Duodenal mucosa (tissue), 2 donors: Measurements from ENCODE around the gene SSBP1.

Source experiments
- H3K27ac ChIP-seq: one replicate; pipeline ENCODE4 v1.7.0; 2013; ENCODE audit warnings: low read depth, low read length
- H3K27me3 ChIP-seq, 2 donors: one replicate each; pipeline ENCODE4 v1.7.0; 2013; ENCODE audit warnings: low read length in 2 of 2, control low read depth in 1 of 2; ENCODE audit not compliant: insufficient read depth in 2 of 2, control insufficient read depth in 1 of 2
- H3K36me3 ChIP-seq, 2 donors: one replicate each; pipeline ENCODE4 v1.7.0; 2013; ENCODE audit warnings: low read length in 2 of 2, control low read depth in 1 of 2; ENCODE audit not compliant: insufficient read depth in 2 of 2, control insufficient read depth in 1 of 2
- H3K4me1 ChIP-seq, 2 donors: one replicate each; pipeline ENCODE4 v1.7.0; 2013; ENCODE audit warnings: low read length in 2 of 2, control low read depth in 1 of 2; ENCODE audit not compliant: insufficient read depth in 2 of 2, control insufficient read depth in 1 of 2
- H3K4me3 ChIP-seq, 2 donors: one replicate each; pipeline ENCODE4 v1.7.0; 2013; ENCODE audit warnings: low read length in 2 of 2, low read depth in 1 of 2
- H3K9ac ChIP-seq, 2 donors: one replicate each; pipeline ENCODE4 v1.7.0; 2013; ENCODE audit warnings: low read length in 2 of 2, low read depth in 1 of 2
- H3K9me3 ChIP-seq, 2 donors: one replicate each; pipeline ENCODE4 v1.7.0; 2013; ENCODE audit warnings: low read length in 2 of 2, control low read depth in 1 of 2; ENCODE audit not compliant: control insufficient read depth in 1 of 2

SSBP1 gene

GRCh38 chr7:141699860-141700259, 38.3 kb upstream of the SSBP1 start:
- Histone ChIP-seq H3K9me3 (no peaks in the 10 kb centered on the region), H3K36me3 (no peaks in the 10 kb centered on the region), H3K4me1 (peaks cover 27 to 34% of the 10 kb centered on the region in 2 donors)

GRCh38 chr7:141700296-141700847, 37.8 kb upstream of the SSBP1 start:
- Histone ChIP-seq H3K4me1 (peaks cover 27 to 34% of the 10 kb centered on the region in 2 donors), H3K27ac (no peak overlapping the region), H3K9ac (peak overlapping the region; percentile 30 to 45), H3K27me3 (no peaks in the 10 kb centered on the region), H3K9me3 (no peaks in the 10 kb centered on the region), H3K4me3 (peak overlapping the region; percentile 60 to 67), H3K36me3 (no peaks in the 10 kb centered on the region)

More at GRCh38 chr7:141699860-141700259, 38.3 kb upstream of the SSBP1 start:
- Histone ChIP-seq H3K4me3 (no peak overlapping the region), H3K9ac (no peak overlapping the region), H3K27ac (no peak overlapping the region), H3K27me3 (no peaks in the 10 kb centered on the region)

- Histone ChIP-seq H3K9me3 (no peaks in the 10 kb centered on the region), H3K27ac (no peak overlapping the region), H3K27me3 (no peaks in the 10 kb centered on the region), H3K4me3 (peak overlapping the region; percentile 60 to 67), H3K9ac (peak overlapping the region; percentile 30 to 45), H3K36me3 (no peaks in the 10 kb centered on the region), H3K4me1 (peaks cover 25 to 31% of the 10 kb centered on the region in 2 donors)
Measured at GRCh38 chr7:141700848-141701371, 37.2 kb upstream of the SSBP1 start.

DNA sequence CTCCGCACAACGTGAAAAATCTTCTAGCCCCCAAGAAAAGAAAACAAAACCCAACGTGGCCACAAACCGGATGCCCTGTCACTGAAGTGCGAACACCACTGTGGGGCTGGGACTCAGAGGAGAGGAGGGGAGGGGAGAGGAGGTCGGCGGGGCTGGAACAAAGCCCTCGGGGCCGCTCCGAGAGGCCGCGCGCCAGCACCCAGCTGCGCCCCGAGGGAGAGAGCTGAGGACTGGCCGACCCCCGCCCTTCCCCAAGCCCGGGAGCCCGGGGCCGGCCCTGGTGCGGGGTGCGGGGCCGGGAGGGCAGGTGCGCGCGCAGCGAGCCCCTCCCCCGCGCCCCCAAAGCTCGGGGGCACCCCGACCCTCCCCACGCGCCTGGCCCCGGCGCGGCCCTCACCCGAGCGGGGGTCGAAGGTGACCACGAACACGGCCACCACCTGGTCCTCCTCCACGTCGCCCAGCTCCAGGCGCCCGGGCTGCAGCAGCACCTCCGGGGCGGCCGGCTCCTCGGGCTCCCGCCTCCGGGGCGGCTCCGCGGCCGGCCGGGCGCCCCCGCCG, 36.6 kb upstream of the SSBP1 start:
- H3K27me3 ChIP-seq: no peaks in the 10 kb centered on the region
- no peak overlapping the region for H3K27ac ChIP-seq
- no peaks in the 10 kb centered on the region for H3K36me3 ChIP-seq
- H3K4me1 ChIP-seq: peaks cover 24 to 31% of the 10 kb centered on the region in 2 donors
- H3K9ac ChIP-seq: peak overlapping the region in 1 of 2 donors; percentile 27
- H3K4me3 ChIP-seq: peak overlapping the region; percentile 60 to 69
- H3K9me3 ChIP-seq: no peaks in the 10 kb centered on the region

DNA sequence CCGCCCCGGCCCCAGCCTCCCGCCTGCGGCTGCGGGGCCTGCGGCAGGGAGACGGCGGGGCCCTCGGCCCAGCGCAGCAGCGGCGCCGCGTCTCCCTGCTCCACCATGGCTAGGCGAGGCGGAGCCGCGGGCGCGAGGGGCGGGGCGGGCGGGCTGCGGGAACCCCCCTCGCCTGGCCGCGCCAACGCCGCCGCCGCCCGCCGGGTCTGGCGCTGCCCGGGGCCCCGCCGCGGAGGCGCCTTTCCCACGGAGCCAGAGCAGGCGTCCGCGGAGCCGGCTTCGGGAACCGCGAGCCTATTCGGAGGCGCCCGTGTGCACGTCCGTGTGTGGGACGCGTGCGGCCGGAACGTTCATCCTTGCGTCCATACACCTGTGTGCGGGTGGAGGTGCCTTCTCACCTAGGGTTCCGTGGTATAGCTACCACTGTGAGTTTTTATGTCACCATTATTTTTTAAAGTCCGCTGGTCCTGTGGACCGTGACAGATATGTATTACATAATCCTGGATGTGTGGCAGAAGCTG, 36.1 kb upstream of the SSBP1 start, which contains the start of gene DENND11:
DENND11 (minus strand) TSS at position 120 of the 521 bp plus-strand sequence; CDS start at position 107, 13 bp downstream.
- no peaks in the 10 kb centered on the region for H3K27me3 ChIP-seq
- peak within 1 kb of the TSS; percentile 30 to 71 for H3K9ac ChIP-seq
- peaks cover 24 to 30% of the 10 kb centered on the region in 2 donors for H3K4me1 ChIP-seq
- no peaks in the 10 kb centered on the region for H3K36me3 ChIP-seq
- no peaks in the 10 kb centered on the region for H3K9me3 ChIP-seq
- no peak within 1 kb of the TSS for H3K27ac ChIP-seq
- H3K4me3 ChIP-seq: peak within 1 kb of the TSS; percentile 69 to 74

DNA sequence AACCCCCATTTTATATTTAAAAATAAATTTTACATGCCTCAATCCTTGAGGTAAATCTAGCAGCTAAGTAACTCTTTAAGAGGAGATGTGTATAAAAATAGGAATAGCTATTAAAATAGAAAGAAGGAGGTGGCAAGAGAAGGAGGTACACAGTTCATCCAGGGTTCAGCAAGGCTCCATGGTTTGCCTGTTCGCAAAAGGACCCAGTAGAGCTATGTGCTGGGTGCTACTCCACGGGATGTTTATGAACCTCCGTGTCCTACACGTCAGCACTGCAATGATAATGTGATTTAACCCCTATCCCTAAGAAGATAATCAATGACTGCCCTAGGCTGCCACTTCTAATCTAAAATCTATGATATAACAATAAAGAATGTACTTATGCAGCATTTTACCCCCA, 35.3 kb upstream of the SSBP1 start:
- H3K4me1 ChIP-seq: peaks cover 24 to 30% of the 10 kb centered on the region in 2 donors
- no peak overlapping the region for H3K27ac ChIP-seq
- no peak overlapping the region for H3K9ac ChIP-seq
- H3K27me3 ChIP-seq: no peaks in the 10 kb centered on the region
- no peaks in the 10 kb centered on the region for H3K9me3 ChIP-seq
- no peaks in the 10 kb centered on the region for H3K36me3 ChIP-seq
- H3K4me3 ChIP-seq: peak overlapping the region in 1 of 2 donors; percentile 74

- H3K4me1 ChIP-seq: peaks cover 19 to 30% of the 10 kb centered on the region in 2 donors
- no peak overlapping the region for H3K4me3 ChIP-seq
- H3K36me3 ChIP-seq: no peaks in the 10 kb centered on the region
- H3K9ac ChIP-seq: no peak overlapping the region
- no peak overlapping the region for H3K27ac ChIP-seq
- H3K9me3 ChIP-seq: no peaks in the 10 kb centered on the region
- no peaks in the 10 kb centered on the region for H3K27me3 ChIP-seq
Measured at GRCh38 chr7:141704112-141704511, 34.0 kb upstream of the SSBP1 start.

DNA sequence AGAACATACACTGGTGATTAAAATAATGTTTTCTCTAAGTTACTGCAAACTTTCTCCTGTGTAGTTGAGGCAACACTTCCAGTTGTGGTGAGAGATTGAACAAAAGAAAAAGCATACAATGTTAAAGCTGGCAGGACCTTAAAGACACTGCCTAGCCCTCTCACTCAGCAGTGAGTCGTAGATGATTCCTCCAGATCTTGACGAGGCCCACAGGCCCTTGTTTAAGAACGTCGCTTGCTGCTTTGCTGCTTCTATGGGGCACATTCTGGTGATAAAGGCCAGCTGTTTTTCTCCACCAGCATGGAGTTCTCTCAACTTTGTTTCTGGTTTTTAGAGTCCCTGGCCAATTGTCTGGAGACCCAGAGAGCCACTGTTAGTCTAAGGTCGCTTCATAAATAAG, 33.4 kb upstream of the SSBP1 start:
- no peak overlapping the region for H3K27ac ChIP-seq
- H3K36me3 ChIP-seq: no peaks in the 10 kb centered on the region
- peaks cover 19 to 30% of the 10 kb centered on the region in 2 donors for H3K4me1 ChIP-seq
- no peaks in the 10 kb centered on the region for H3K9me3 ChIP-seq
- H3K9ac ChIP-seq: no peak overlapping the region
- no peaks in the 10 kb centered on the region for H3K27me3 ChIP-seq
- no peak overlapping the region for H3K4me3 ChIP-seq

DNA sequence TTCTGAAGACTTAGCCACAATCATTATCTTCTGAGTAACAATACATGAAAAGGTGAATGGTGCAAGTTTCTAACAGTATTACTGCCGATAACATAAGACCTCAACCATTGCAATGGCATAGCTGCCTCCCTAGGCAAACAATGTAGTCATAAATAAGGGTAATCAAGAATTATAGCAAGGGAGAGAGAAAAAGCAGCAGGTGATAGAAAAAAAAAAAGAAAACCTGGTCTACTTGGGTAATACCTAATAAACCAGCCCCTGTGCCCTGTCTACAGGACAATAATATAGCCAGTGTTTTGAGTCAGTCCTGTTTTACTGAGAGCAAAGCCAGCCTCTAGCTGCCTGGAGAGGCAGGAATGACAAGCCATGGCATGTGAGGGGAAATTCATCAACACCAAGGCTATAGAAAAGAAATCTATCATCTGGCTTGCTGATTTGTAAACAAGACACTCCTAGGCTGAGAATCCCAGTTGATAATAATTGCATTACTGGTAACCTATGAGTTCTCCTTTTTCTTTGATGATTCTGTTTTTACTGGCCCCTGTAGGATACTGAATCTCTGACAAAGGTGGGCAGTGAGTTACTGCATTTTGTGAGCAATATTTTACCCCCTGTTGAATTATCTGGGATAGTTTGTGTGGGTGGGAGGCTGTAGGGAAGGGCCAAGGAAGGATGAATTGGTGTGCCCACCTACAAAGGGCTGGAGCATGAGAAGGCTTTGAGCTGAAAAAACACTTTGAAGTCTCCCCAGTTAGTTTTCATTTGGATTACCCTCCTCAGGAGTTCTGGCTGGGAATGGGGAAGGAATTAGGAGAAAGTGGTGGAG, 31.7 kb upstream of the SSBP1 start:
- H3K36me3 ChIP-seq: no peaks in the 10 kb centered on the region
- no peaks in the 10 kb centered on the region for H3K27me3 ChIP-seq
- no peak overlapping the region for H3K9ac ChIP-seq
- H3K4me3 ChIP-seq: no peak overlapping the region
- H3K27ac ChIP-seq: no peak overlapping the region
- peaks cover 13 to 26% of the 10 kb centered on the region in 2 donors for H3K4me1 ChIP-seq
- H3K9me3 ChIP-seq: no peaks in the 10 kb centered on the region

GRCh38 chr7:141708351-141708750, 29.8 kb upstream of the SSBP1 start, which contains the start of gene WEE2:
TSS of gene WEE2 (plus strand) at chr7:141708353. CDS start at chr7:141708759, 406 bp downstream.
- no peak within 1 kb of the TSS for H3K4me3 ChIP-seq
- no peaks in the 10 kb centered on the region for H3K27me3 ChIP-seq
- no peak within 1 kb of the TSS for H3K27ac ChIP-seq
- H3K9me3 ChIP-seq: no peaks in the 10 kb centered on the region
- peaks cover 9 to 20% of the 10 kb centered on the region in 2 donors for H3K4me1 ChIP-seq
- no peak within 1 kb of the TSS for H3K9ac ChIP-seq
- no peaks in the 10 kb centered on the region for H3K36me3 ChIP-seq
